K562 (cell line): Measurements from ENCODE around the gene GCNT2. TPM values are rescaled to one million over a fixed set of nuclear protein-coding genes. Genes with fewer than 3 reads are reported as not detected.
A peak's percentile ranks its signal among the peaks of the same experiment; 100 is the strongest.

Experiments
- ATAC-seq: fragments of 200-7000 bp; cut with Tn5 transposase; 3 replicates; pipeline ENCODE4 v1.9.1; 2020; ENCODE audit warnings: moderate library complexity
- BruUV-seq: library from RNA; stranded (reverse); fragments of 400-500 nt; replicated peaks from 2 replicates; lab custom pipeline; 2021; lab: Mats Ljungman, UMichigan
- CTCF ChIA-PET: fragments of 300-600 bp; formaldehyde crosslinking; extraction: SDS; loops from one replicate; lab custom pipeline; 2021; ENCODE audit warnings: low intra/inter-chr PET ratio; lab: Yijun Ruan, JAX
- POLR2A ChIA-PET: fragments of 300-600, 350-650 bp; sonication (Branson Sonifier 250); formaldehyde crosslinking; extraction: SDS; loops from one replicate; lab custom pipeline; 2021; ENCODE audit warnings: antibody characterized with exemption, inconsistent platforms; lab: Yijun Ruan, JAX
- DNase-seq, 4 experiments: peaks; one replicate each; pipeline versions ENCODE4 v3.0.0 to v3.0.0-alpha.2; 2011 to 2018; ENCODE audit warnings: low spot score in 3 of 4, mixed read lengths in 3 of 4; ENCODE audit errors: extremely low read depth in 1 of 4
- FAIRE-seq: peaks from 2 replicates; lab custom pipeline; 2011; peaks lifted over from hg19 to GRCh38; lab: Jason Lieb, UNC
- H2AFZ ChIP-seq: 2 replicates; pipeline ENCODE4 v1.6.0; 2011; ENCODE audit warnings: low read depth, low read length, control low read depth, inconsistent platforms
- H3K27ac ChIP-seq: fragments of 200-600 bp; 3 replicates; pipeline ENCODE4 v1.8.0; 2011; ENCODE audit warnings: low read depth, mild to moderate bottlenecking, control low read depth, inconsistent platforms, low read length, moderate library complexity, mixed read lengths; ENCODE audit errors: extremely low read depth
- H3K27me3 ChIP-seq, 2 experiments: fragments of 300-600 bp in 1 of 2; 2 replicates in 1 of 2; 3 replicates in 1 of 2; pipeline versions ENCODE4 v1.6.0 to v1.8.0; 2011; ENCODE audit warnings: inconsistent platforms in 2 of 2, low read length in 2 of 2, mild to moderate bottlenecking in 1 of 2, mixed read lengths in 1 of 2, moderate library complexity in 1 of 2; ENCODE audit not compliant: control insufficient read depth in 2 of 2, insufficient read depth in 2 of 2
- H3K36me3 ChIP-seq: fragments of 300-600 bp; 3 replicates; pipeline ENCODE4 v1.8.0; 2011; ENCODE audit warnings: mild to moderate bottlenecking, low read length, inconsistent platforms; ENCODE audit not compliant: control insufficient read depth, insufficient read depth
- H3K4me1 ChIP-seq, 2 experiments: fragments of 200-600 bp in 1 of 2; replicated peaks in 1 of 2; 2 replicates in 1 of 2; 3 replicates in 1 of 2; pipeline versions ENCODE4 v1.5.1 to v1.8.0; 2011; ENCODE audit warnings: inconsistent platforms in 2 of 2, low read length in 2 of 2, mild to moderate bottlenecking in 1 of 2, mixed read lengths in 1 of 2, moderate library complexity in 1 of 2; ENCODE audit not compliant: control insufficient read depth in 2 of 2, insufficient read depth in 2 of 2
- H3K4me2 ChIP-seq: 2 replicates; pipeline ENCODE4 v1.6.1; 2011; ENCODE audit warnings: low read length, control low read depth, inconsistent platforms, mixed read lengths; ENCODE audit not compliant: insufficient read depth
- H3K4me3 ChIP-seq: fragments of 200-600 bp; sonication (generic), shearing (Covaris generic); 2 replicates; pipeline ENCODE4 v1.5.1; 2016; ENCODE audit warnings: control low read depth, inconsistent platforms
- H3K79me2 ChIP-seq: fragments of 200-600 bp; 3 replicates; pipeline ENCODE4 v1.8.0; 2011; ENCODE audit warnings: low read length, inconsistent platforms; ENCODE audit not compliant: control insufficient read depth, insufficient read depth
- H3K9ac ChIP-seq, 2 experiments: 2 replicates each; pipeline versions ENCODE4 v1.6.0 to v1.6.1; 2011; ENCODE audit warnings: low read depth in 2 of 2, low read length in 2 of 2, control low read depth in 1 of 2, inconsistent platforms in 1 of 2, mild to moderate bottlenecking in 1 of 2, mixed read lengths in 1 of 2; ENCODE audit not compliant: insufficient read depth in 1 of 2
- H3K9me1 ChIP-seq: one replicate; pipeline ENCODE4 v1.6.0; 2011; ENCODE audit warnings: inconsistent platforms, mild to moderate bottlenecking, low read length, moderate library complexity; ENCODE audit not compliant: control insufficient read depth, insufficient read depth
- H3K9me3 ChIP-seq: replicated peaks from 2 replicates; pipeline ENCODE4 v1.5.1; 2011; ENCODE audit warnings: low read depth, low read length, inconsistent platforms; ENCODE audit not compliant: control insufficient read depth, insufficient read depth
- H4K20me1 ChIP-seq: replicated peaks from 2 replicates; pipeline ENCODE4 v1.6.1; 2011; ENCODE audit warnings: low read length, inconsistent platforms, mixed read lengths; ENCODE audit not compliant: control insufficient read depth, insufficient read depth
- BCL6 ChIP-seq: fragments of 250-450 bp; sonication (Bioruptor Pico); IDR thresholded peaks from 2 replicates; pipeline ENCODE4 v1.4.0; 2020
- CREBBP ChIP-seq: IDR thresholded peaks from one replicate; pipeline ENCODE4 v1.6.1; 2012; ENCODE audit warnings: low read depth, mild to moderate bottlenecking, control low read depth, inconsistent platforms, low read length
- ELF2 ChIP-seq: fragments of 250-450 bp; sonication (Bioruptor Pico); IDR thresholded peaks from 2 replicates; pipeline ENCODE4 v1.5.0; 2021; ENCODE audit warnings: mild to moderate bottlenecking
- HDGF ChIP-seq: fragments of 450-650 bp; IDR thresholded peaks from 2 replicates; pipeline ENCODE4 v1.6.1; 2016
- HOMEZ ChIP-seq: fragments of 250-450 bp; sonication (Bioruptor Pico); IDR thresholded peaks from 2 replicates; pipeline ENCODE4 v1.4.0; 2020; ENCODE audit warnings: mild to moderate bottlenecking, moderate library complexity
- KDM5B ChIP-seq: fragments of 200-600 bp; sonication (generic); IDR thresholded peaks from 2 replicates; pipeline ENCODE4 v1.6.1; 2012; ENCODE audit warnings: low read depth, mild to moderate bottlenecking, moderate library complexity, low read length, control low read depth, inconsistent platforms; ENCODE audit not compliant: insufficient replicate concordance
- MCM5 ChIP-seq: fragments of 450-650 bp; IDR thresholded peaks from 2 replicates; pipeline ENCODE4 v1.6.1; 2016; ENCODE audit warnings: low read depth
- PHB2 ChIP-seq: fragments of 450-650 bp; IDR thresholded peaks from 2 replicates; pipeline ENCODE4 v1.6.1; 2017; ENCODE audit warnings: low read depth
- RAD21 ChIP-seq, 2 experiments: fragments of 250-450 bp in 1 of 2; fragments of 450-650 bp in 1 of 2; sonication (Bioruptor Pico) in 1 of 2; formaldehyde crosslinking in 1 of 2; IDR thresholded peaks in 1 of 2; conservative IDR thresholded peaks in 1 of 2; 2 replicates each; pipeline versions ENCODE4 v1.4.0 to v1.8.0; 2020 to 2022; ENCODE audit warnings: mild to moderate bottlenecking in 2 of 2, moderate library complexity in 1 of 2
- RHOXF2B ChIP-seq: fragments of 250-450 bp; sonication (Bioruptor Pico); conservative IDR thresholded peaks from 2 replicates; pipeline ENCODE4 v1.5.1; 2021
- TARDBP ChIP-seq: fragments of 450-650 bp; IDR thresholded peaks from 2 replicates; pipeline ENCODE4 v1.6.1; 2016
- THRB ChIP-seq: fragments of 450-650 bp; formaldehyde crosslinking; conservative IDR thresholded peaks from 2 replicates; pipeline ENCODE4 v1.4.0; 2022; ENCODE audit warnings: mild to moderate bottlenecking, missing genetic modification characterization
- WGBS: fragments of 100-300 bp; shearing (Covaris generic); methylation state at CpG from one replicate; pipeline ENCODE4 v1.1.6; 2016; ENCODE audit warnings: low coverage, mixed read lengths; ENCODE audit not compliant: insufficient coverage; ENCODE audit errors: missing lambda C conversion rate; 5-methylcytosine and 5-hydroxymethylcytosine counted together
- in situ Hi-C: fragments of 300-500 bp; cut with MboI; formaldehyde crosslinking; loops from 4 replicates; pipeline ENCODE4 v1.15.0; 2018; ENCODE audit warnings: inconsistent platforms, mixed read lengths
- intact Hi-C: fragments of 100-400 bp; cut with micrococcal nuclease; formaldehyde crosslinking; loops from 2 replicates; pipeline ENCODE4 v1.14.2; 2022
- polyA plus RNA-seq, 8 experiments: library from polyadenylated mRNA; depleted of rRNA in 4 of 8; stranded (reverse) in 5 of 8; unstranded in 3 of 8; fragments of >200 nt; fragmentation: Nextera tagmentation in 2 of 8; fragmentation: Illumina TruSeq in 1 of 8; extraction: Ambion mirVana in 2 of 8; extraction: Trizol in 1 of 8; gene quantifications; 2 replicates each; pipeline versions ENCODE4 v1.2.1 to v1.2.3, GENCODE V29; 2011 to 2014; ENCODE audit warnings: inconsistent platforms in 1 of 8, missing spikeins in 1 of 8
- total RNA-seq, 7 experiments: library from RNA; depleted of rRNA in 6 of 7; stranded (reverse); fragments of >200 nt in 6 of 7; fragmentation: Illumina TruSeq in 2 of 7; extraction: Trizol in 2 of 7; gene quantifications; 2 replicates each; pipeline versions ENCODE4 v1.2.1 to v1.2.3, GENCODE V29; 2011 to 2021; ENCODE audit warnings: low replicate concordance in 1 of 7
- TF ChIP-seq, protein P1 (sequence below): fragments of 250-450 bp; sonication (Bioruptor Pico); IDR thresholded peaks from 2 replicates; pipeline ENCODE4 v1.4.0; 2020; ENCODE audit warnings: mild to moderate bottlenecking, moderate library complexity, borderline replicate concordance
- TF ChIP-seq, protein P2 (sequence below): fragments of 200-800 bp; sonication (Bioruptor generic); IDR thresholded peaks from 2 replicates; pipeline ENCODE4 v1.6.1; 2017; ENCODE audit warnings: missing genetic modification characterization, missing compliant biosample characterization

The GCNT2 gene
- total and polyA plus RNA-seq, 9 of the 15 experiments (the other 6 are each of a cell fraction or from before 2014, with no cell fraction given): 0.78 to 2.6 (median 1.6) TPM

GRCh38 chr6:10518557-10519407, 2.4 kb upstream of the GCNT2 start:
- Histone ChIP-seq H2AFZ (peak overlapping the region; percentile 83), H4K20me1 (no peaks in the 10 kb centered on the region), H3K9me1 (no peaks in the 10 kb centered on the region), H3K4me2 (peak overlapping the region; percentile 49), H3K9me3 (no peaks in the 10 kb centered on the region), H3K27me3 (no peaks in the 10 kb centered on the region), H3K9ac (peak overlapping the region in 1 of 2 experiments; percentile 69; a peak in 2 of 4 replicates), H3K4me3 (0 out of 2 replicates have a peak overlapping the region, but pooled peaks have one; percentile 36), H3K79me2 (no peaks in the 10 kb centered on the region), H3K4me1 (peaks cover 24 to 26% of the 10 kb centered on the region in 2 experiments), H3K27ac (peak overlapping the region; percentile 84), H3K36me3 (no peaks in the 10 kb centered on the region)
- BruUV-seq: no TSS peak
- peak; percentile 91 for FAIRE-seq
- ChIA-PET CTCF (interaction anchor here (0.6 kb wide), 1 partner anchor 103 kb away, joined by 3 read pairs; no protein-coding TSS in a partner anchor), POLR2A (interaction anchor here (0.6 to 1.0 kb wide), 2 partner anchors 192 to 368 kb away, joined by 3 read pairs; partner anchors contain the start of gene SYCP2L)
- in situ Hi-C loops (no loop called here), intact Hi-C loops (loop anchor here (2.0 kb wide), 1 partner anchor 176 kb away; the partner anchor contains the start of genes C6orf52 and PAK1IP1)
- DNase-seq: peak; percentile 74 to 92 (median 77)
- ATAC-seq: peak; percentile 77
- 3% methylated on average over 7 of the region's 7 CpGs for WGBS
- TF ChIP-seq RAD21 (CRISPR knock-in tag; conservative IDR thresholded peaks at IDR 0.05 in 1 of 2, IDR thresholded peaks at IDR 0.05 in 1 of 2): 0 out of 4 replicates have a peak, but pooled peaks of 1 of the 2 experiments have one; percentile 31
- TF ChIP-seq, protein P1, sequence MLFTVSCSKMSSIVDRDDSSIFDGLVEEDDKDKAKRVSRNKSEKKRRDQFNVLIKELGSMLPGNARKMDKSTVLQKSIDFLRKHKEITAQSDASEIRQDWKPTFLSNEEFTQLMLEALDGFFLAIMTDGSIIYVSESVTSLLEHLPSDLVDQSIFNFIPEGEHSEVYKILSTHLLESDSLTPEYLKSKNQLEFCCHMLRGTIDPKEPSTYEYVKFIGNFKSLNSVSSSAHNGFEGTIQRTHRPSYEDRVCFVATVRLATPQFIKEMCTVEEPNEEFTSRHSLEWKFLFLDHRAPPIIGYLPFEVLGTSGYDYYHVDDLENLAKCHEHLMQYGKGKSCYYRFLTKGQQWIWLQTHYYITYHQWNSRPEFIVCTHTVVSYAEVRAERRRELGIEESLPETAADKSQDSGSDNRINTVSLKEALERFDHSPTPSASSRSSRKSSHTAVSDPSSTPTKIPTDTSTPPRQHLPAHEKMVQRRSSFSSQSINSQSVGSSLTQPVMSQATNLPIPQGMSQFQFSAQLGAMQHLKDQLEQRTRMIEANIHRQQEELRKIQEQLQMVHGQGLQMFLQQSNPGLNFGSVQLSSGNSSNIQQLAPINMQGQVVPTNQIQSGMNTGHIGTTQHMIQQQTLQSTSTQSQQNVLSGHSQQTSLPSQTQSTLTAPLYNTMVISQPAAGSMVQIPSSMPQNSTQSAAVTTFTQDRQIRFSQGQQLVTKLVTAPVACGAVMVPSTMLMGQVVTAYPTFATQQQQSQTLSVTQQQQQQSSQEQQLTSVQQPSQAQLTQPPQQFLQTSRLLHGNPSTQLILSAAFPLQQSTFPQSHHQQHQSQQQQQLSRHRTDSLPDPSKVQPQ (CRISPR knock-in tag): no peak
- TF ChIP-seq HDGF: no peak
- TF ChIP-seq RHOXF2B (CRISPR knock-in tag): no peak
- no peak for TF ChIP-seq PHB2
- no peak for TF ChIP-seq CREBBP
- TF ChIP-seq, protein P2, sequence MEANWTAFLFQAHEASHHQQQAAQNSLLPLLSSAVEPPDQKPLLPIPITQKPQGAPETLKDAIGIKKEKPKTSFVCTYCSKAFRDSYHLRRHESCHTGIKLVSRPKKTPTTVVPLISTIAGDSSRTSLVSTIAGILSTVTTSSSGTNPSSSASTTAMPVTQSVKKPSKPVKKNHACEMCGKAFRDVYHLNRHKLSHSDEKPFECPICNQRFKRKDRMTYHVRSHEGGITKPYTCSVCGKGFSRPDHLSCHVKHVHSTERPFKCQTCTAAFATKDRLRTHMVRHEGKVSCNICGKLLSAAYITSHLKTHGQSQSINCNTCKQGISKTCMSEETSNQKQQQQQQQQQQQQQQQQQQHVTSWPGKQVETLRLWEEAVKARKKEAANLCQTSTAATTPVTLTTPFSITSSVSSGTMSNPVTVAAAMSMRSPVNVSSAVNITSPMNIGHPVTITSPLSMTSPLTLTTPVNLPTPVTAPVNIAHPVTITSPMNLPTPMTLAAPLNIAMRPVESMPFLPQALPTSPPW (CRISPR knock-in tag): peak; percentile 30; the same call in 1 of the 2 replicates
- no peak for TF ChIP-seq TARDBP
- TF ChIP-seq HOMEZ (CRISPR knock-in tag): no peak
- TF ChIP-seq ELF2 (CRISPR knock-in tag): peak; percentile 61
- TF ChIP-seq THRB (CRISPR knock-in tag): 0 out of 2 replicates have a peak, but pooled peaks have one; percentile 27
- TF ChIP-seq BCL6 (CRISPR knock-in tag): no peak
- no peak for TF ChIP-seq KDM5B
- TF ChIP-seq MCM5: no peak
